ENCODE data around the gene PUM1.

DNA sequence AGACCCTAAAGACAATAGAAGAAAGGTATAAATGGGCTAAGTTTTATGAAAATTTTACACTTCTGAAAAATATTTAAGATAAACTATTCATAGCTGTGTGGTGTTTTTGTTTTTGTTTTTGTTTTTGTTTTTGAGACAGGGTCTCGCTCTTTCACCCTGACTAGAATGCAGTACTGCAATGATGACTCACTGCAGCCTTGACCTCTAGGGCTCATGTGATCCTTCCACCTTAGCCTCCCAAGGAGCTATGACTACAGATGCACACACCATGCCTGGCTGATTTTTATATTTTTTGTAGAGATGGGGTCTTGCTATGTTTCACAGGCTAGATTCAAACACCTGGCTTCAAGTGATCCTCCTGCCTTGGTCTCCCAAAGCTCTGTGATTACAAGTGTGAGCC lies 66.6 kb downstream of the PUM1 start:
- TF ChIP-seq POLR2A (IDR thresholded peaks at IDR 0.05; ENCODE audit: low read depth, low read length) (no peak), POLR2AphosphoS5 (IDR thresholded peaks at IDR 0.05; ENCODE audit: low read depth, low read length) (no peak)

All from GM12892 (cell line).